GM10248 (cell line): ENCODE measurements around the gene NEK1.

Source experiments
- CTCF ChIA-PET: fragments of 300-600 bp; sonication (Branson Sonifier 250); formaldehyde crosslinking; extraction: SDS; loops from one replicate; lab custom pipeline; 2021; ENCODE audit warnings: antibody characterized with exemption; lab: Yijun Ruan, JAX
- POLR2A ChIA-PET: fragments of 350-650 bp; sonication (Branson Sonifier 250); formaldehyde crosslinking; extraction: SDS; loops from one replicate; lab custom pipeline; 2020; ENCODE audit warnings: antibody characterized with exemption; lab: Yijun Ruan, JAX
- DNase-seq: peaks from one replicate; pipeline ENCODE4 v3.0.0; 2012; ENCODE audit errors: extremely low spot score
- CTCF ChIP-seq: IDR thresholded peaks from 2 replicates; pipeline ENCODE4 v1.5.1; 2012; ENCODE audit warnings: mild to moderate bottlenecking, low read depth; ENCODE audit errors: extremely low read depth, missing control alignments, control extremely low read depth

Gene NEK1

GRCh38 chr4:169649545-169650226, 37.3 kb upstream of the NEK1 start:
- no peak for DNase-seq
- TF ChIP-seq CTCF, result no peak
- ChIA-PET POLR2A (no interaction called here), CTCF (interaction anchor here (1.0 to 2.6 kb wide), 4 partner anchors 10 to 30 kb away, joined by 4 to 10 read pairs (median 6); partner anchors contain the start of gene CLCN3)

GRCh38 chr4:169645627-169646026, 33.2 kb upstream of the NEK1 start:
- ChIA-PET POLR2A (no interaction called here), CTCF (interaction anchor here (1.2 to 3.1 kb wide), 3 partner anchors 10 to 29 kb away, joined by 3 to 11 read pairs (median 4); no protein-coding TSS in a partner anchor)
- DNase-seq, result no peak
- TF ChIP-seq CTCF, result no peak

GRCh38 chr4:169644802-169645201, 32.4 kb upstream of the NEK1 start:
- POLR2A ChIA-PET, result no interaction called here
- DNase-seq, result no peak
- no peak for TF ChIP-seq CTCF
- CTCF ChIA-PET, result interaction anchor here (0.9 to 3.1 kb wide), 2 partner anchors 9 to 11 kb away, joined by 3 to 11 read pairs; no protein-coding TSS in a partner anchor

- TF ChIP-seq CTCF, result no peak
- no peak for DNase-seq
- POLR2A ChIA-PET, result no interaction called here
- CTCF ChIA-PET, result interaction anchor here (1.1 to 3.3 kb wide), 4 partner anchors 8 to 17 kb away, joined by 3 to 10 read pairs (median 6); no protein-coding TSS in a partner anchor
Measured at GRCh38 chr4:169640261-169640870, 28.0 kb upstream of the NEK1 start.

- no peak for DNase-seq
- CTCF ChIA-PET, result interaction anchor here (1.3 to 2.7 kb wide), 4 partner anchors 9 to 21 kb away, joined by 3 to 13 read pairs (median 7); partner anchors contain the start of genes CLCN3 and NEK1
- POLR2A ChIA-PET, result no interaction called here
- TF ChIP-seq CTCF, result no peak
Measured at GRCh38 chr4:169634975-169635374, 22.6 kb upstream of the NEK1 start.

GRCh38 chr4:169632896-169633295, 20.5 kb upstream of the NEK1 start:
- no peak for DNase-seq
- POLR2A ChIA-PET, result no interaction called here
- no peak for TF ChIP-seq CTCF
- CTCF ChIA-PET, result interaction anchor here (0.9 to 2.7 kb wide), 5 partner anchors 8 to 20 kb away, joined by 3 to 13 read pairs (median 8); partner anchors contain the start of genes CLCN3 and NEK1
